ENCODE results near the gene ASF1A.

- TF ChIP-seq CTCF (IDR thresholded peaks at IDR 0.05) = no peak
- TF ChIP-seq POLR2A (IDR thresholded peaks at IDR 0.05) = no peak
These were observed 31.5 kb upstream of the ASF1A start for GRCh38 chr6:118862443-118862842.
